HG03520 (cell line): ENCODE measurements around the gene CD300LD.
"Not testable (repeated sequence)": the region's sequence is repeated elsewhere in the genome, so short reads cannot be mapped to it uniquely, and the experiment has no call there.

ENCODE experiments used
- ATAC-seq: cut with Tn5 transposase; IDR thresholded peaks from one replicate; pipeline ENCODE4 v1.9.1; 2021; ENCODE audit warnings: mild to moderate bottlenecking, moderate library complexity; ENCODE audit not compliant: unreplicated experiment

CD300LD gene

GRCh38 chr17:74592087-74592990 lies at the start of gene CD300LD:
CD300LD (minus strand) TSS chr17:74592283; CDS start chr17:74592202, 81 bp downstream.
- ATAC-seq = no peak

GRCh38 chr17:74641224-74641957 lies 49.3 kb upstream of the CD300LD start:
- no peak for ATAC-seq

- ATAC-seq = no peak
Observed at GRCh38 chr17:74639704-74640151, 47.6 kb upstream of the CD300LD start.

GRCh38 chr17:74637926-74638325 lies 45.8 kb upstream of the CD300LD start:
- no peak for ATAC-seq

- ATAC-seq = no peak
Observed at GRCh38 chr17:74637265-74637664, 45.2 kb upstream of the CD300LD start.

GRCh38 chr17:74636541-74637085 lies 44.5 kb upstream of the CD300LD start:
- not testable (repeated sequence) for ATAC-seq

- ATAC-seq = no peak
Observed at GRCh38 chr17:74635418-74635817, 43.3 kb upstream of the CD300LD start.

- ATAC-seq = no peak
Observed at GRCh38 chr17:74633326-74633725, 41.2 kb upstream of the CD300LD start.

- ATAC-seq = no peak
Observed at GRCh38 chr17:74632617-74633016, 40.5 kb upstream of the CD300LD start.

- ATAC-seq = no peak
Observed at GRCh38 chr17:74631468-74632450, 39.7 kb upstream of the CD300LD start.

GRCh38 chr17:74630251-74630650 lies 38.2 kb upstream of the CD300LD start:
- not testable (repeated sequence) for ATAC-seq

GRCh38 chr17:74625661-74626060 lies 33.6 kb upstream of the CD300LD start:
- no peak for ATAC-seq

- no peak for ATAC-seq
Observed at GRCh38 chr17:74624131-74624530, 32.0 kb upstream of the CD300LD start.

- ATAC-seq = no peak
Observed at GRCh38 chr17:74623693-74624093, 31.6 kb upstream of the CD300LD start, which contains the start of gene CD300E. CD300E (minus strand) TSS chr17:74623738; CDS start chr17:74623621, 117 bp downstream.

- ATAC-seq = no peak
Observed at GRCh38 chr17:74619077-74619673, 27.1 kb upstream of the CD300LD start.

- no peak for ATAC-seq
Observed at GRCh38 chr17:74618451-74618850, 26.4 kb upstream of the CD300LD start.

- ATAC-seq = no peak
Observed at GRCh38 chr17:74616696-74617095, 24.6 kb upstream of the CD300LD start.

- no peak for ATAC-seq
Observed at GRCh38 chr17:74612046-74612445, 20.0 kb upstream of the CD300LD start.

- no peak for ATAC-seq
Observed at GRCh38 chr17:74610108-74610507, 18.0 kb upstream of the CD300LD start.

GRCh38 chr17:74608511-74608910 lies 16.4 kb upstream of the CD300LD start:
- no peak for ATAC-seq
